ENCODE measurements around the gene HIF1AN.

- TF ChIP-seq HDGF (IDR thresholded peaks at IDR 0.05; ENCODE audit: borderline replicate concordance) (no peak), ZNF384 (IDR thresholded peaks at IDR 0.05) (no peak), ARNT (IDR thresholded peaks at IDR 0.05) (no peak), TARDBP (IDR thresholded peaks at IDR 0.05) (no peak), LEF1 (IDR thresholded peaks at IDR 0.05; ENCODE audit: borderline replicate concordance) (no peak), BHLHE40 (IDR thresholded peaks at IDR 0.05; ENCODE audit: borderline replicate concordance) (no peak), NFRKB (IDR thresholded peaks at IDR 0.05) (no peak), FOXM1 (IDR thresholded peaks at IDR 0.05; ENCODE audit: borderline replicate concordance) (no peak)
Observed at GRCh38 chr10:100509241-100509840, 26.4 kb upstream of the HIF1AN start.

All from HEK293T (cell line).